PFSK-1 (cell line): ENCODE data around the gene AKT2.

Experiments used
- SIN3A ChIP-seq: IDR thresholded peaks from 2 replicates; pipeline ENCODE4 v1.6.1; 2012; ENCODE audit warnings: mild to moderate bottlenecking, low read length, moderate library complexity, borderline replicate concordance; ENCODE audit not compliant: insufficient read depth
- TAF1 ChIP-seq: IDR thresholded peaks from 2 replicates; pipeline ENCODE4 v1.6.1; 2012; ENCODE audit warnings: low read length, control low read depth, borderline replicate concordance; ENCODE audit not compliant: insufficient read depth
- TF ChIP-seq, protein P1 (sequence below), 2 experiments: IDR thresholded peaks; 2 replicates each; pipeline versions ENCODE4 v1.6.1 to v1.8.0; 2011 to 2012; ENCODE audit warnings: low read depth in 2 of 2, low read length in 2 of 2, control low read depth in 1 of 2, inconsistent platforms in 1 of 2, mild to moderate bottlenecking in 1 of 2, moderate library complexity in 1 of 2; ENCODE audit not compliant: insufficient read depth in 1 of 2

DNA sequence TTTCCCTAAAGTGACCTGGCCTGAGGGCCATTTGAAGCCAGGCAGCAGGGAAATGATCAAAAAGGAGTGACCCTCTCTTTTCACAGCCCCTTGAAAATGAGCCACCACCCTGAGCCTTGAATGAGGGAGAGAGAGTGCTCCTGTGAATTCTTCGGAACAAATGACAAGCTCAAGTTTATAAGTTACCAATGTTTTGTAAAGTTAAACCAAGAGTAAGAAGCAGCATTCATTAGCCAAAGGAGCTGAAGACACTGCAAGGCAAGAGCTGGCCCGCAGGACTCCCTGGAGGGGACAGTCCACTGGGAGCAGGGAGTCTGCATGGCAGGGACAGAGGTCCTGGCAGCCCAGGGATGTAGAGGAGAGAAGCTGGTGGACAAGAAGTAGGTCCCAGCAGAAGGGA is 42.0 kb downstream of the AKT2 start:
- TF ChIP-seq, protein P1, sequence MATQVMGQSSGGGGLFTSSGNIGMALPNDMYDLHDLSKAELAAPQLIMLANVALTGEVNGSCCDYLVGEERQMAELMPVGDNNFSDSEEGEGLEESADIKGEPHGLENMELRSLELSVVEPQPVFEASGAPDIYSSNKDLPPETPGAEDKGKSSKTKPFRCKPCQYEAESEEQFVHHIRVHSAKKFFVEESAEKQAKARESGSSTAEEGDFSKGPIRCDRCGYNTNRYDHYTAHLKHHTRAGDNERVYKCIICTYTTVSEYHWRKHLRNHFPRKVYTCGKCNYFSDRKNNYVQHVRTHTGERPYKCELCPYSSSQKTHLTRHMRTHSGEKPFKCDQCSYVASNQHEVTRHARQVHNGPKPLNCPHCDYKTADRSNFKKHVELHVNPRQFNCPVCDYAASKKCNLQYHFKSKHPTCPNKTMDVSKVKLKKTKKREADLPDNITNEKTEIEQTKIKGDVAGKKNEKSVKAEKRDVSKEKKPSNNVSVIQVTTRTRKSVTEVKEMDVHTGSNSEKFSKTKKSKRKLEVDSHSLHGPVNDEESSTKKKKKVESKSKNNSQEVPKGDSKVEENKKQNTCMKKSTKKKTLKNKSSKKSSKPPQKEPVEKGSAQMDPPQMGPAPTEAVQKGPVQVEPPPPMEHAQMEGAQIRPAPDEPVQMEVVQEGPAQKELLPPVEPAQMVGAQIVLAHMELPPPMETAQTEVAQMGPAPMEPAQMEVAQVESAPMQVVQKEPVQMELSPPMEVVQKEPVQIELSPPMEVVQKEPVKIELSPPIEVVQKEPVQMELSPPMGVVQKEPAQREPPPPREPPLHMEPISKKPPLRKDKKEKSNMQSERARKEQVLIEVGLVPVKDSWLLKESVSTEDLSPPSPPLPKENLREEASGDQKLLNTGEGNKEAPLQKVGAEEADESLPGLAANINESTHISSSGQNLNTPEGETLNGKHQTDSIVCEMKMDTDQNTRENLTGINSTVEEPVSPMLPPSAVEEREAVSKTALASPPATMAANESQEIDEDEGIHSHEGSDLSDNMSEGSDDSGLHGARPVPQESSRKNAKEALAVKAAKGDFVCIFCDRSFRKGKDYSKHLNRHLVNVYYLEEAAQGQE (IDR thresholded peaks at IDR 0.05; ENCODE audit: insufficient read depth in 1 of 2, low read depth in 2 of 2, low read length in 2 of 2): no peak
- TF ChIP-seq TAF1: no peak
- no peak for TF ChIP-seq SIN3A
